Subcutaneous adipose tissue (tissue), 4 donors: Measurements from ENCODE around the gene COTL1. TPM values are rescaled to one million over a fixed set of nuclear protein-coding genes. Genes with fewer than 3 reads are reported as not detected.

ENCODE experiments used
- CTCF ChIP-seq: fragments of 450-650 bp; IDR thresholded peaks from one replicate; pipeline ENCODE4 v1.5.1; 2016; ENCODE audit warnings: low read depth, mild to moderate bottlenecking, control low read depth, antibody characterized with exemption, moderate library complexity
- total RNA-seq, 4 donors: library from RNA; depleted of rRNA; stranded (reverse); fragments of >200 nt; gene quantifications; one replicate each; pipeline ENCODE4 v1.1.0, GENCODE V29; 2016

Gene COTL1
- total RNA-seq, 4 donors from 2014 or later = 27.5 to 114 (median 59.7) TPM

- no peak for TF ChIP-seq CTCF
These were observed 13.2 kb upstream of the COTL1 start for GRCh38 chr16:84631153-84631466.

- no peak for TF ChIP-seq CTCF
These were observed 12.7 kb upstream of the COTL1 start for GRCh38 chr16:84630446-84631152.

DNA sequence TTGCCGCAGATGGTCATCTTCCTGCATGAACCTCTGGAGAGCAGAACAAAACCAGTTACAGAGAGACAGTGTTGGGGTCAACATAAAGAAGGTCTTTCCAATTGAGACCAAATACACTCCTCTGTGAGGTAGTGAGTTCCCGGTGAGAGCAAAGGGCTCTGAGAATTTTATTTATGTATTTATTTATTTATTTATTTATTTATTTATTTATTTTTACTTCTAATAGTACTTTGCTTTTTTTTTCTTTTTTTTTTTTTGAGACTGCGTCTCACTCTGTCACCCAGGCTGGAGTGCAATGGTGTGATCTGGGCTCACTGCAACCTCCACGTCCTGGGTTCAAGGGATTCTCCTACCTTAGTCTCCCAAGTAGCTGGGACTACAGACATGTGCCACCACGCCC lies 12.1 kb upstream of the COTL1 start:
- TF ChIP-seq CTCF = no peak

DNA sequence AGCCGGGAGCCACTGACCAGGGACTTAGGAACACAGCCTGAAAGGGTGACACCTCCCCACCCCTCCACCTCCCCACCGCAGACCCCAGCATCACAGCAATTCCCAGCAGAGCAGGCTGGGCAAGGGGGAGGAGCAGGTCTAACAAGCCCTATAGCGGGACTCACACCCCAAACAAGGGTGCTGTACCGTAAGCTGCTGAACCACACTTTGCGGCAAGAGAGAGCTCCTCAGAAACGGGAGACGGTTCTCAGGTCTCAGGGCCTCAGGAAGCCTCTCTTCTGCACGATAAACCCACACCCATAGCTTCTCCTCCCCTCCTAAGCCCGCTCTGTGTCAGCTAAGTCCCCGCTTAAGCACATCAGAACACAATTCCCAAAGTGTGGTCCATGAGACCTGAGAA lies 11.7 kb upstream of the COTL1 start:
- TF ChIP-seq CTCF = no peak

GRCh38 chr16:84628226-84628731 lies 10.4 kb upstream of the COTL1 start:
- TF ChIP-seq CTCF = no peak

DNA sequence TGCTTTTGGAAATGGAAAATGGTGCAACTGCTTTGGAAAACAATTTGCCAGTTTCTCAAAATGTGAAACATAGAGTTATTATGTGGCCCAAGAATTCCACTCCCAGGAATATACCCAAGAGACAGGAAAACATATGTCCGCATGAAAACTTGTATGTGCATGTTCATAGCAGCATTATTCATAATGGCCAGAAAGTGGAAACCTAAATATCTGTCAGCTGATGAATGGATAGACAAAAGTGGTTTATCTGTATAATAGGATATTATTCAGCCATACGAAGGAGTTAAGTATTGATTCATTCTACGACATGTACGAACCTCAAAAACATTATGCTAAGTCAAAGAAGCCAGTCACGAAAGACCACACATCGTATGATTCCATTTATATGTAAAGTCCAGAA lies 7.7 kb upstream of the COTL1 start:
- TF ChIP-seq CTCF = no peak

DNA sequence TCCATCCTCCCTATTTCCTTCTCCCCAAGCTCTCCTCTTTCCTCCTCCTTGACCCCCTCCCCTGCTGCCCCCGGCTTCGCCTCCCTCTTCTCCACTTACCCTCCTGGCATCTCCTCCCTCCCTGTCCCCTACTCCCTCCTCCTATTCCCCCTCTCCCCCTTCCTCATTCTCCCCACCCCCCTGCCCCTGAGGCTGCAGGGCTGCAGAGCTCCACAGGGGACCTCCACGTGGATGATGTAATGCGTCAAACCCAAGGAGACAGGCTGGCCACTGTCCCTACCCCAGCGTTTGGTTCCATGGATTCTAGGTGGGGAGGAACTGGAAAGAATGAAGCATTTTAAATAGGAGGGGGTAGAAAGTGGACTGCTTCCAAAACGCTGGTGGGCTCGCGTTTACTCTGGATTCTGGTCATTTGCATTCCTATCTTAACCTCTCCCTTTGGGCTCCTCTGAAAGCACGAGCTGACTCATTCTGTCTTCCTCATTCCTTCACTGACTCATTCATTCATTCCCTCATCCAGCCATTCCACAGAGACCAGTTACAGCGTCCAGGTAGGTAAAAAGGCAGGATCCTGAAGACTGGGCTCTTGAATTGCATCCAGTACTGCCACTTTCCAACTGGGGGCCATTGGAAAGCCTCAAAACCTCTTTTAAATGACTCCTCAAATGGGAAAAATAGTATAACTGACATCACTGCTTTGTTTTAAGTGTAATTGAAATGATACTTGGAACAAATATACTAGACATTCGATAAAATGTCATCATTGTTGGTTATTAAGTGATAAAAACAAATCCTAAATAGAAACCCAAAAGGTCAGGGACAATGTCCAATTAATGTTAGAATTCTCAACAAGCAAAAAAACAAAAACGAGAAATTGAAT lies 943 bp upstream of the COTL1 start:
- no peak for TF ChIP-seq CTCF
